SW 1271 (cell line): ENCODE results near the gene SPP2.

Experiments used
- DNase-seq, 2 experiments: peaks; one replicate each; lab custom pipeline; 2025; lab: John Stamatoyannopoulos, UW

SPP2 gene

DNA sequence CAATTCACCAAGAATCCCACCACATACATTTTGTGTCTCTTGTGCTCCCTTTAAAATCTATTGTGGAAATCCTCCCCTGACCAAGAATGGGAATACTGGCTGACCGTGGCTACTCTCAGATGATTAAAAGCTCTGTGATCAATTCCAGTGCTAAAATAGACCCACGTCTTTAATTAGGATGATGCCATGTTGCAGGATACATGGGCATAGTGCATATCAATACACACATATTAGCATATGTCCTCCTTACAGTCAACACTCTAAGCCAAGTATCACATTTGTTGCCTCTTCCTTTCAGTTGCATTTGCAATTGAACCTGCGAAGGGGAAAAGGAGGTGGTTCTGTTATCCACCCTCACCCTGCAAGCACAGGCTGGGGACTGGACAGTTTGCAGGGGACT is 41.8 kb downstream of the SPP2 start:
- no peak for DNase-seq

DNA sequence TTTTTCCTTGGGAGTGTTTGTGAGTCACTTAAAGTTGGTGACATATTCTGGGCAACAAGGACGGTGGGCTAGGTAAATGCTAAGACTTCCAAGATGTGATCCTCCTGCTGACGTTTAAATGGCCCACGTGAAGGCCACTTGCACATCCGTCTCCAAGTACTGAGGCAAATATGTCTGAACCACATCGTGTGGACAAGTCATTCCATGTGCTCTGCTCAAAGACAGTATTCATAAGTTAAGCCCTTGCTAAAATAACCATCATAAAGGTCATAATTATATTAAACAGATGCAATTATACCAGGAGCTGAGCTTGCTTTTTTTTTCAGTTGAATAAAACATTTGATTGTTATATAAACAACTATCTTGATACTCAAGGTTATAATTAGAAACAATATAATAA is 44.8 kb downstream of the SPP2 start:
- no peak for DNase-seq

DNA sequence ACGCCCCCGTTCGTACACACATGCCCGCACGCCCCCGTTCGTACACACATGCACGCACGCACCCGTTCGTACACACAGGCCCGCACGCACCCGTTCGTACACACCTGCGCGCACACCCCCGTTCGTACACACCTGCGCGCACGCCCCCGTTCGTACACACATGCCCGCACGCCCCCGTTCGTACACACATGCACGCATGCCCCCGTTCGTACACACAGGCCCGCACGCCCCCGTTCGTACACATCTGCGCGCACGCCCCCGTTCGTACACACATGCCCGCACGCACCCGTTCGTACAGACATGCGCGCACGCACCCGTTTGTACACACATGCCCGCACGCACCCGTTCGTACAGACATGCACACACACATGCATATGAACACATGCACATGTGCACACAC is 45.7 kb downstream of the SPP2 start:
- DNase-seq: no peak

DNA sequence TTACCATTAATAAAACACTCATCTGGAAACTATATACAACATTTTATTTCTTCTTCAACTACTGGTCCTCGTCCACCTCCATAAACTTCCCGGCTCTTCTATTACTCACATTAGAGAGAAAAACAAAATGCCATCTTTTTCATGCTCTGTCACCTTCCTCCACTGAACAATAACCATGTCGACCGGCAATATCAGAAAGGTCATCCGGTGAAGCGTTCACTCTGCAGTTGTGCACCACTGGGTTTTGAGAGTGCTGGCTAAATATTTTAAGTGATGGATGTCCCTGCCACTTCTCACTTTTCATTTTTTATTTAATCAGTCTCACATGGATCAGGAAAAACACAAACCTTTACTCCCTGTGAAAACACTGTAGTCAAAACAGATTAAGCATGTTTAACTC is 48.2 kb downstream of the SPP2 start:
- no peak for DNase-seq

DNA sequence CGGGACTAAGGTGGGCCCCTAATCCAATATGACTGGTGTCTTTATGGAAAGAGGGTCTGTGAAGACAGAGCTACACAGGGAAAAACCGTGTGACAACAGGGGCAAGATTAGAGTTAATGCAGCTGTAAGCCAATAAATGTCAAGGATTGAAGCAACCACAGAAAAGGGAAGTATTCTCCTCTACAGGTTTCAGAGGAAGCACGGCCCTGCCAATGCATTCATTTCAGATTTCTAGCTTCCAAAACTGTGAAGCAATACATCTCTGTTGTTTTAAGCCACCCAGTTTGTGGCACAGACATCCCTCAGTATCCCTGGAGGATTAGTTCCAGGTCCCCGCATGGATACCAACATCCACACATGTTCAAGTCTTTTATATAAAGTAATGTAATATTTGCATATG is 48.8 kb downstream of the SPP2 start:
- no peak for DNase-seq

DNA sequence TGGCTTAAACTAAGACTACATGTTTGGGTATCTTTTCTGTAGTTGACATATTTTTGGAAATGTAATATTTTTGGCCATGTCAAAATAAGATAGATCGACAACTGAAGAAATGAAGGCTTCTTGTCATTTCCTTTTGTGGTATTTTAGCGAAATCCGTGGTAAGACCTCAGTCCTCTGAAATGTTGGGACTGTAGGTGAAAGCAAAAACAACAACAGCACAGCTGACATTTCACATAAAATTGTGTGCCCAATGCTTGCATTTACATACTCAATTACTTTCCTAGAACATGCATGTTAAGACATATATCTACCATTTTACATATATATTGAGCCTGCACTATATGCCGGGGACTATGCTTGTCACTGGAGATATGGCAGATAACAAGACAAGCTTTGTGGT is 50.2 kb downstream of the SPP2 start:
- no peak for DNase-seq

DNA sequence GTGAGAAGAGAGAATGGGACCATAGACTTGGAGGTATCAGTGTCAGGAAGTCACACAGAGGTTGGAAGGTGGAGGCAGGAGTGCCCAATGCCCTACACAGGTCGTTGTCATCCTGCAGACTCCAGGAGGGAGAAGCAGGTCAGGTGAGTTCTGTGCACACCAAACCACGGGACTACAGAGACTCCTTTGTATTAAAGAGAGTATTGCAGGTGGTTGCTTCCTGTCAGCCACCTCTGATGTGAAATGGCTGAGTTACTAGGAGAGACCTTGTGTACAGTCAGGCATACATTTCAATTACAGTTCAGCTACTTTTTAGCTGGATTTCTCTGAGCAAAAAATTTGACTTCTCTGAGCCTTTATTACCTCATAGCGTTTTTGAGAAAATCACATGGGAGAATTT is 51.6 kb downstream of the SPP2 start:
- no peak for DNase-seq

DNA sequence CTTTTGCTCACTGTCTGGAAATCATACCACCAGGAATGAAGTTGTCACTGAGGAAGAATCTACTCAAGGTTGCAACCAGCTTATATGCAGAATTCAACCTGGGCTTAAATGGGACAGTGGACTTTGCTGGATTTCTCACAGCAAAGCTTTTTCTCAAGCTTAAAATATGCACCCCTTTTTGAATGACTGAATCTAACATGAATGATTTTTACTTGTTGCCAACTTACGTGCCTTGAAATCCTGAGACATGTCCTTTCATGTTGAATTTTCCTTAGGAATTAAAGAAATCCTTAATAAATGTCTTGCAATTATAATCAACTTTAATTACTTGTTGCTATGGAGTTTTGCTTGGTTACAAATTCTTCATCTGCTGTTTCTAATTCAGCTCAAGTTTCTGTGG is 57.4 kb downstream of the SPP2 start:
- DNase-seq: no peak

DNA sequence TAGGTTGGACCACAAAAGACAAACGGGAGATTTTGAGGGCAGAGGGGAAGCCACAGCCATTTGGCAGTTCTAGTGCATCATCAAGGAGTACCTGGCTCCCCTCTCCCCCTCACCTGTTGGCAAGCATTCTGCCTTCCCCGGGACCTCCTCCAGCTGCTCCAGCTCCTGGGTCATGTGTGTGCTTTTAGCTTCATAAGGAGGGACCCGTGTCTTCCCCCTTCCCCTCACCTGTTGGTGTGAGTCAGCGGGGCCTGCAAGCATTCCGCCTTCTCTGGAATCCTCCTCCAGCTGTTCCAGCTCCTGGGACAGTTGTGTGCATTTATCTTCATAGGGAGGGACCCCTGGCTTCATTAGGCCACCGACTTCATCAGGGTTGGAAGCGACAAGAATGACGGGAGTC is 58.8 kb downstream of the SPP2 start:
- DNase-seq: no peak

DNA sequence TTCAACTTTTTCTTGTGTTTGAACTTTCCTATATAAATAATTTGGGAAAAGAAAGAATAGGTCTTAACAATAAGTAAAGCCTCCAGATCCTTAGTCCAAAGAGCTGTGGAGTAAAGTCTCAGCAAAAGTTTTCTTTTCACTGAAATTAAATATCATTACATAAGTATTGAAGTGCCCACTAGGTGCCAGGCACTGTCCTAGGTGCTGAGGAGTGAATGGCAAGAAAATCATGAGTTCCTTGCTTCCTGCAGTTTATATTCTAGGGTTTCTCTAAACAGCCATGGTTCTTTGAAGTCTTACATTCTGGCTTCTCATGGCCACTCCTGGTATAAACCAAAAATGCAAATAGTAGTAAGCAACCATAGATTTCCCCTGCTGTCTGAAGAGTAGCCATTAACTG is 59.7 kb downstream of the SPP2 start:
- DNase-seq: no peak

DNA sequence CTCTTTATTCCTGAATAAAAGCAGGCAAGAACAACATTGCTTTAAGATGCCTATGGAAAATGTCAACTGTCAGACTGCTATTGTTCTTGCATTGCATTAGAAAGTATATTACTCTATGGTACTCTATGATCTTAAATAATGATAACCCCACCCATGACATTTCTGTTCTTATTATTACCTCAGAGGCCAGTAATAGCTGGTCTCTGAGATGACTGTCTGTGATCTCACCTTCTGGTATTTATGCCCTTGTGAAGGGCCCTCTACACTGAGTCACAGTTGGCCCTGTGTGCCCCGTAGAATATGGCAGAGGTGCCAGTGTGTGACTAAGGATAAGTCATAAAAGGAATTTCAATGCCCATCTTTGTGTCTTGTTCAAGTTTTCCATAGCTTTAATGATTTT is 61.0 kb downstream of the SPP2 start:
- DNase-seq: peak; percentile 78 to 89

DNA sequence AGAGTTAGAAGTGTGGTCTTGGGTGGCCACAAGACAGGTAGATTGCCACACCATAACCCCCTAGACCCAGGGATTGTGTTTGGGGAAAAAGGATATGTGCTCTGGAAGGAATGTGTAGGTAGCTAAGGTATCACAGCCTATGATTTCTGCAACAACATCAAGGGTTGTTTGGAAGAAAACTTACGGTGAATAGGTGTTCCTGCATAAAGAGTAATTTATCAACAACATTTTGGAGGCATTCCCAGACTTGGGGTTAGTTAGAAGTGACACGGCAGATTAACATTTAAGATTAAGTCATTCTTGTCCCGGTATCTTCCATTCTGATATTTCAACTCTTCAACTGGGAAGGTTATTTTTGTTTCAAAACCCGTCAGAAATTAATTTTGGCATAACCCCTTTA is 65.5 kb downstream of the SPP2 start:
- DNase-seq: no peak

DNA sequence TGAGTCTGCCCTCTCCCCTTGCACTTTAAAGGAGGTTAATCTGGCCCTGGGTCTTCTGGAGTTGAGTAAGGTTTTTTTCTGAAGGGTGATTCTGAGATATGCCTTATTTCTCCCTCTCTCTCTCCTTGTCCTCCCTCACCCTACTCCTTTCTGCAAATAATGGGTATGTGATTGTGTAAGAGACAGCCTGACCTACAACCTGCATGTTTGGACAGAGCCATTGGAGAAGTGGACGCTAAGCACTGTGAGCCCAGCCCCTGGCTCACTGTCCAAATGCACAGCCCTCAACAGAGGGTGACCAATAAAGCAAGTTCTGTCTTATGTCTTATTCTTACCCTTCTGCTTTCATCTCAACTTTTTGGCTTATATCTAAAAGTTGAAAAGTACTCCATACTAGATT is 71.5 kb downstream of the SPP2 start:
- DNase-seq: no peak

DNA sequence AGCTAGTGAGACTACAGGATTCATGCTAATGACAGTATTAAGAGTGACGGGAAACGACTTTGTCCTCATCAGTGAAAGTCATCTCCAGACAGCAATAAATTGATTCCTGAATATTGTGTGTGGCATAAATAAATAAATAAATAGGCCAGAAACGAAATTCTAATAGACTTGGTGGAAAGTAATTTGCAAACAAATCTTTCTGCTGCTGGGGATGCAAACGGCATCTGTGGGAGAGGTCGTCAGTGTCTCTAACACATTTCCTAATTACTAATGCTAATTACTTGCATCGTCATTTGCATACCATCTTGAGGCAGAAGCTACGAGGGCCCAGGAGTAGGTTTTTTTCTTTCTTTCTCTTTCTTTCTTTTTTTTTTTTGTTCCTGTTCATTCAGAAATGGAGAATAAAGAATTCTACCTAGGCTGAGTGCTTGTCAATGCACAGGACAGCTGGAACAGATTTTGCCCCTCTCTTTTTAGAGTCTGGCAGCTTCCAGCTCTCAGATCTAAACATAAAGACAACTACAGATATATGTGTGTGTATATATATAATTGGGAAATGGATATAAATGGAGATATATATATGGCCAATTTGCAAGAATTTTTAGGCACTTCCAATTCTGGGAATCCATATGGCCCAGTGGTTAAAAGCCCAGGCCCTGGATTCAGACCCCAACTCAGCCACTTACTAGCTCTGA is 75.1 kb downstream of the SPP2 start:
- DNase-seq: no peak

DNA sequence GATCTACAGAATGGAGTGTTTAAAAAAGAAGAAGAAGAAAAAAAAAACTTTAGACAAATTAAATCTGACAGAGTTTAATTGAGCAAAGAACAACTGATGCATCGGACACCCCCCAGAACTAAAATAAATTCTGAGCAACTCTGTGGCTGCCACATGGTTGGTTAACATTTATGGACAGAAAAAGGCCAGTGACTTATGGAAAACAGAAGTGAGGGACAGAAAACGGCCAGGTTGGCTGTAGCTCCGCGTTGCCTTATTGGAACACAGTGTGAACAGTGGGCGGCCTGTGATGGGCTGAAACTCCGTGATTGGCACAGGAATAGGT is 75.6 kb downstream of the SPP2 start:
- no peak for DNase-seq
